CD4-positive, alpha-beta T cell treated with Interleukin-10 for 1 hour (primary cell): ENCODE results near the gene NBAS.

ENCODE experiments used
- DNase-seq: peaks from one replicate; pipeline ENCODE4 v3.0.0-alpha.2; 2020

NBAS gene

GRCh38 chr2:15560988-15561573, at the start of gene NBAS:
NBAS (minus strand) TSS chr2:15561334; CDS start chr2:15561304, 30 bp downstream.
- DNase-seq: peak; percentile 86

GRCh38 chr2:15610430-15610952, 49.4 kb upstream of the NBAS start:
- DNase-seq: no peak

GRCh38 chr2:15609341-15610042, 48.4 kb upstream of the NBAS start:
- no peak for DNase-seq

GRCh38 chr2:15608392-15608761, 47.2 kb upstream of the NBAS start:
- DNase-seq: no peak

GRCh38 chr2:15607709-15608391, 46.7 kb upstream of the NBAS start:
- no peak for DNase-seq

GRCh38 chr2:15606481-15607441, 45.6 kb upstream of the NBAS start:
- DNase-seq: no peak

GRCh38 chr2:15605721-15606120, 44.6 kb upstream of the NBAS start:
- DNase-seq: no peak

GRCh38 chr2:15603948-15604347, 42.8 kb upstream of the NBAS start:
- DNase-seq: no peak

- DNase-seq: no peak
These were observed 42.1 kb upstream of the NBAS start for GRCh38 chr2:15603044-15603765.

- no peak for DNase-seq
These were observed 41.3 kb upstream of the NBAS start for GRCh38 chr2:15602393-15602792.

- no peak for DNase-seq
These were observed 40.5 kb upstream of the NBAS start for GRCh38 chr2:15601681-15602080.

GRCh38 chr2:15599994-15600393, 38.9 kb upstream of the NBAS start:
- no peak for DNase-seq

GRCh38 chr2:15596968-15597367, 35.8 kb upstream of the NBAS start:
- no peak for DNase-seq

- no peak for DNase-seq
These were observed 35.2 kb upstream of the NBAS start for GRCh38 chr2:15596350-15596749.

- DNase-seq: no peak
These were observed 34.8 kb upstream of the NBAS start for GRCh38 chr2:15595936-15596335.

GRCh38 chr2:15595342-15595905, 34.3 kb upstream of the NBAS start:
- no peak for DNase-seq

GRCh38 chr2:15594291-15595256, 33.4 kb upstream of the NBAS start:
- DNase-seq: no peak

GRCh38 chr2:15593327-15593705, 32.2 kb upstream of the NBAS start:
- no peak for DNase-seq

- peak; percentile 89 for DNase-seq
These were observed 30.7 kb upstream of the NBAS start, which contains the start of gene DDX1 for GRCh38 chr2:15591692-15592463. DDX1 (plus strand) TSS chr2:15591868; CDS start chr2:15591934, 66 bp downstream.

GRCh38 chr2:15591373-15591691, 30.2 kb upstream of the NBAS start:
- DNase-seq: no peak
